Smooth muscle cell (in vitro differentiated cells): ENCODE measurements around the gene SND1. TPM values are rescaled to one million over a fixed set of nuclear protein-coding genes. Genes with fewer than 3 reads are reported as not detected.

Source experiments
- DNase-seq: peaks from one replicate; lab custom pipeline; 2025; ENCODE audit not compliant: unreplicated experiment; lab: John Stamatoyannopoulos, UW
- H2AFZ ChIP-seq: fragments of 200-600 bp; sonication (generic); 2 replicates; pipeline ENCODE4 v1.6.0; 2016; ENCODE audit warnings: antibody characterized with exemption, low read depth, mild to moderate bottlenecking
- H3F3A ChIP-seq: fragments of 200-600 bp; sonication (generic); 2 replicates; pipeline ENCODE4 v1.6.0; 2017; ENCODE audit warnings: antibody characterized with exemption, low read depth
- H3K27ac ChIP-seq: fragments of 200-600 bp; sonication (generic); 2 replicates; pipeline ENCODE4 v1.5.1; 2016; ENCODE audit warnings: low read depth, mild to moderate bottlenecking
- H3K27me3 ChIP-seq: fragments of 200-600 bp; sonication (generic); 2 replicates; pipeline ENCODE4 v1.6.1; 2016; ENCODE audit warnings: low read depth, mild to moderate bottlenecking
- H3K36me3 ChIP-seq: fragments of 200-600 bp; sonication (generic); 2 replicates; pipeline ENCODE4 v1.5.1; 2016; ENCODE audit warnings: low read depth
- H3K4me1 ChIP-seq: fragments of 200-600 bp; sonication (generic); 2 replicates; pipeline ENCODE4 v1.5.1; 2016; ENCODE audit warnings: low read depth
- H3K4me2 ChIP-seq: fragments of 200-600 bp; sonication (generic); 2 replicates; pipeline ENCODE4 v1.6.0; 2016; ENCODE audit warnings: mild to moderate bottlenecking
- H3K4me3 ChIP-seq: fragments of 200-600 bp; sonication (generic); 2 replicates; pipeline ENCODE4 v1.5.1; 2016; ENCODE audit warnings: mild to moderate bottlenecking
- H3K79me2 ChIP-seq: fragments of 200-600 bp; sonication (generic); 2 replicates; pipeline ENCODE4 v1.6.0; 2016; ENCODE audit warnings: low read depth, mild to moderate bottlenecking
- H3K9ac ChIP-seq: fragments of 200-600 bp; sonication (generic); 2 replicates; pipeline ENCODE4 v1.6.0; 2016; ENCODE audit warnings: low read depth
- H3K9me3 ChIP-seq: fragments of 200-600 bp; sonication (generic); replicated peaks from 2 replicates; pipeline ENCODE4 v1.5.1; 2016; ENCODE audit warnings: low read depth
- H4K20me1 ChIP-seq: fragments of 200-600 bp; sonication (generic); 2 replicates; pipeline ENCODE4 v1.6.0; 2016; ENCODE audit warnings: low read depth
- WGBS: methylation state at CpG from one replicate; pipeline ENCODE4 v1.1.7; 2016; ENCODE audit warnings: low lambda C conversion rate; 5-methylcytosine and 5-hydroxymethylcytosine counted together
- polyA plus RNA-seq: library from polyadenylated mRNA; unstranded; fragments of >200 nt; fragmentation: Nextera tagmentation; extraction: Ambion mirVana; gene quantifications from 2 replicates; pipeline ENCODE4 v1.2.1, GENCODE V29; 2016
- total RNA-seq: library from RNA; depleted of rRNA; stranded (reverse); fragments of >200 nt; gene quantifications from 2 replicates; pipeline ENCODE4 v1.2.3, GENCODE V29; 2014
- TF ChIP-seq, protein P1 (sequence below): fragments of 200-600 bp; sonication (generic); IDR thresholded peaks from 2 replicates; pipeline ENCODE4 v1.5.1; 2017; ENCODE audit warnings: borderline replicate concordance, mild to moderate bottlenecking, antibody characterized with exemption; ENCODE audit not compliant: insufficient read depth, poor library complexity, severe bottlenecking

Gene SND1
- total and polyA plus RNA-seq, 2 experiments from 2014 or later, result 129 to 136 TPM

DNA sequence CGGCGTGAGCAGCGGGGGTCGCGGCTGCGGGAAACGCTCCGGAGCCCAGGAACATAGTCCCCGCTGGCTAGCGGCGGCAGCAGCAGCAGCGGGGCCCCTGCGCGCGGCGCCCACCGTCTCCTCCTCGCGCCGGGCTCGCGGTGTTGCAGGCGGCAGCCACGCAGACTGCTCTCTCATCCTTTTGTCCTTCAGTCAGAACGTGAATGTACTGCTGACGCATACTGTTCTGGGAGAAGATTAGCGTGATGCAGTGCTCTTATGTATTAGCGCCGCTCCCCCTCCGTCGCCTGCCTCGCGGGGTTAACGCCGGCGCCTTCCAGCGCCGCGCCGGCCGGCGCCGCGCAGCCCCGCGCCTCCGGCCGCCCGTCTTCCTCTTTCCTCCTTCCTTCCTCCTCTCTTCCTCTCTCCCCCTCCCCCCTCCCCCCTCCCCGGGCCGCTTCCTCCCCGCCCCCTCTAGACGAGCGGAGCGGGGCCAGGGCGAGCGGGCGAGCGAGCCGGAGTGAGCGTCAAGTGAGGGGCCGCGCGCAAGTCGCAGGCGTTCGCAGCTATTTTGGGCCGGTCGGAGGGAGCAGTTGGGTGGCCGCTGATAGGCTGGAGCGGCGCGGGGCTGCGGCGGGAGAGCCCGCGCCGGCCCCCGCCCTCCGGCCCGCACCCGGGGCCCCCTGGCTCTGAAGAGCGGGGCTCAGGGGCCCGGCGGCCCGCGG is 380.1 kb downstream of the SND1 start:
- Histone ChIP-seq H3F3A (no peaks in the 10 kb centered on the region), H4K20me1 (peaks cover 98% of the 10 kb centered on the region), H3K36me3 (no peaks in the 10 kb centered on the region), H3K9me3 (no peaks in the 10 kb centered on the region), H3K4me2 (peak overlapping the region; percentile 95), H3K4me1 (peaks cover 21% of the 10 kb centered on the region), H3K9ac (peak overlapping the region; percentile 39), H3K27ac (no peak overlapping the region), H3K4me3 (peak overlapping the region; percentile 53), H3K27me3 (peaks cover 16% of the 10 kb centered on the region), H3K79me2 (no peaks in the 10 kb centered on the region), H2AFZ (no peak overlapping the region)
- 1% methylated on average over 51 of the region's 87 CpGs for WGBS
- peak; percentile 35 for DNase-seq
- TF ChIP-seq, protein P1, sequence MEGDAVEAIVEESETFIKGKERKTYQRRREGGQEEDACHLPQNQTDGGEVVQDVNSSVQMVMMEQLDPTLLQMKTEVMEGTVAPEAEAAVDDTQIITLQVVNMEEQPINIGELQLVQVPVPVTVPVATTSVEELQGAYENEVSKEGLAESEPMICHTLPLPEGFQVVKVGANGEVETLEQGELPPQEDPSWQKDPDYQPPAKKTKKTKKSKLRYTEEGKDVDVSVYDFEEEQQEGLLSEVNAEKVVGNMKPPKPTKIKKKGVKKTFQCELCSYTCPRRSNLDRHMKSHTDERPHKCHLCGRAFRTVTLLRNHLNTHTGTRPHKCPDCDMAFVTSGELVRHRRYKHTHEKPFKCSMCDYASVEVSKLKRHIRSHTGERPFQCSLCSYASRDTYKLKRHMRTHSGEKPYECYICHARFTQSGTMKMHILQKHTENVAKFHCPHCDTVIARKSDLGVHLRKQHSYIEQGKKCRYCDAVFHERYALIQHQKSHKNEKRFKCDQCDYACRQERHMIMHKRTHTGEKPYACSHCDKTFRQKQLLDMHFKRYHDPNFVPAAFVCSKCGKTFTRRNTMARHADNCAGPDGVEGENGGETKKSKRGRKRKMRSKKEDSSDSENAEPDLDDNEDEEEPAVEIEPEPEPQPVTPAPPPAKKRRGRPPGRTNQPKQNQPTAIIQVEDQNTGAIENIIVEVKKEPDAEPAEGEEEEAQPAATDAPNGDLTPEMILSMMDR, result peak; percentile 17

DNA sequence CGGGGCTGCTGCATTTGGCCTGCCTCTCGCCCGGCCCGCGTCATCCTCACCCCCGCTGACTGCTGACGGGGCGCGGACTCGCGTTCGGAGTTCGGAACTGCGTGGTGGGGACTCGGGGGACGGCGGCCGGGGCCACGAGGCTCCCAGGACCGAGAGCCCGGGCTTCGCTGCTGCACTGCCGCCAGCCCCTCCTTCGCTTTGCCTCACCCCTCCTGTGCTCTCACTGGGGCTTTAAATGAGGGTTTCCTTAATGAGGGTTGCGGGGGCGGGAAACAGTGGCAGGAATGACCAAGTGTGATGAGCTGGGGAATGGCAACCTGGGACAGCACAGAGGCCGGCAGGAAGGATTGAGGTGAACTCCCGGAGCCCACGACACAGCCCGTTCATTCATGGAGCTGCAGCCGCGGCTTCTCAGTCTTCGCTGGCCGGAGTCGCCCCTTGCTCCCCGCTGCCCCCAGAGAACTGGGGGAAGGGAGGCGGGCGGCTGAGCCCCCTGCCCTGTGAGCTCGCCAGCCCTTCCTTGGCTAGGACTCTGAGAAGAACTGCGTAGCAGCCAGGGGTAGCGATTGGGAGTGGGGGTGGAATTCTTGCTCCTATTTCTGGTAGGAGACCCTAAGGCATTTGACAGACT is 380.7 kb downstream of the SND1 start:
- Histone ChIP-seq H2AFZ (no peak overlapping the region), H3K4me1 (peaks cover 14% of the 10 kb centered on the region), H3K4me2 (peak overlapping the region; percentile 95), H3K36me3 (no peaks in the 10 kb centered on the region), H4K20me1 (peaks cover 98% of the 10 kb centered on the region), H3K79me2 (no peaks in the 10 kb centered on the region), H3K27ac (no peak overlapping the region), H3K9me3 (no peaks in the 10 kb centered on the region), H3F3A (no peaks in the 10 kb centered on the region), H3K4me3 (peak overlapping the region; percentile 53), H3K9ac (no peak overlapping the region), H3K27me3 (peaks cover 16% of the 10 kb centered on the region)
- DNase-seq, result no peak
- 21% methylated on average over 41 of the region's 41 CpGs for WGBS
- TF ChIP-seq, protein P1, result no peak

DNA sequence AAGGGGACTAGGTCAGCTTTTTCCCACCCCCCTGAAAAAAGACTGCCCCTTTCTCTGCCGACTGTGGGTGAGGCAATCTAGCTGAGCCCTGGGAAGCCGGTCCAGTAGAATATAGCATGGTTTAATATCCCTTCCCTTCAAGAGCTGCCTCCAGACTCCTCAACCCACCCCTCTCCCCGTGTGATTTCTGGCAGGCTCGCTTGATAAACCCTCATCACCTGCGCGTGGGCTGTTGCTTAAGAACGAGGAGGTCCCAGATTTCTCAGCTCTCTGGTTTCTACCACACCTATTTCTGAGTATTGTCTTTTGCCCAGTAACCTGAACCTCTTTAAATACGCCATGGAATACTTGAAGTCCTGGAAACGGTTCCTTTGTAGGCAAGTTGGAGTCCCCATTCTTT is 381.3 kb downstream of the SND1 start:
- Histone ChIP-seq H3K9ac (no peak overlapping the region), H3K36me3 (no peaks in the 10 kb centered on the region), H3K79me2 (no peaks in the 10 kb centered on the region), H3K4me3 (no peak overlapping the region), H4K20me1 (peaks cover 98% of the 10 kb centered on the region), H3K27ac (no peak overlapping the region), H2AFZ (no peak overlapping the region), H3F3A (no peaks in the 10 kb centered on the region), H3K4me1 (peaks cover 9% of the 10 kb centered on the region), H3K9me3 (no peaks in the 10 kb centered on the region), H3K4me2 (peak overlapping the region; percentile 95), H3K27me3 (peaks cover 16% of the 10 kb centered on the region)
- DNase-seq, result no peak
- TF ChIP-seq, protein P1, result no peak
- 91% methylated on average over 9 of the region's 9 CpGs for WGBS
